GM18520 (cell line): ENCODE measurements around the gene FDXACB1.

Experiments
- ATAC-seq: cut with Tn5 transposase; IDR thresholded peaks from one replicate; pipeline ENCODE4 v1.9.1; 2021; ENCODE audit not compliant: unreplicated experiment

FDXACB1 gene

DNA sequence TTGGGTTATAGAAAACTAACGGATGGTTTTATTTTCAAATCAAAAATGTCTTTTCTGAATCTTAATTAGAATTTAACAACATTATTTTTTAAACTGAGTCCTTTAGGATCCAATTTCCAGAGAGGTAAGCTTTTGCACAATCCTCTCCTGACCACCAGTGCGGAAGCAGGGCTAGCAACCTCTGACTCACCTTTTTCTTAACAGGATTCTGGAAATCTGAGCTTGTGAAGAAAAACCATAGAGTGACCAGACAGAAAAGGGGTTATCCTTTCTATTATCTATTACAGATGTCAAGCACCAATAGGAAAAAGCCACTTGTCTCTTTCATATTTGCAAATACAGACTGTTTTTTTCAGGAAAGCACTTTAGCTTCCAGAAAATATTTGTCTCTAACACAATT is 32.9 kb downstream of the FDXACB1 start:
- ATAC-seq: no peak

DNA sequence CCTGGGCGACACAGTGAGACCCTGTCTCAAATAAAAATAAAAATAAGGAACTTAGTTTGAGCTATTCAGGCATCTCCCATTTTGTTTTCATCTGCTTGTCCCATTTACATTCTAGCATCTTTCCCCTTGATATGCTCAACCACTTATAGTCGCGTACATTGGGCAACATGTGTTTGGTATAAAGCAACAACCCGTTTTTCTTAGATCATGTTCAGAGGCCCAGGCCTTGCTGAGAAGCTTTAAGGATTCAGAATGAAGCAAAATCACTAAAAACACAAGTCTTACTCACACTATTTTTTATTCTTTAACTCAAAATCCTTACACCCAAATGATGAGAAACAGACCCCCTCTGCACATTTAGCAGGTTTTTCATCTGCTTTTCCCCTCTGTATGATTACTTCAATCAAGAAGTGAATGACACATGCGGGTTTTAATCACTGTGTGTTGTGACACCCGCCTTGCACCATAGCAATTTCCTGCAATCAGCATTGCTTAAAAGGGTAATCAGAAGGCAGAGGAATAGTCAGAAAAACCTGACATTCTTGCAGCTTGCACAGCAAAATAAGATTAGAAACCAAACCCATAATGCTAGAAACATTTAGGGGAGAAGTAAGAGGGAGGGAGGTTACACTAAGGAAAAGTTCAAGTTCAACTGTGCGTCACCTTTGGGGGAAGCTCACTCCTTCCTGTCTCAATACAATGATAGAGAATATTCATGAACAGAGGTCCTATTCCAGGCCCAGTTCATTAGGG is 33.5 kb downstream of the FDXACB1 start:
- ATAC-seq: no peak

DNA sequence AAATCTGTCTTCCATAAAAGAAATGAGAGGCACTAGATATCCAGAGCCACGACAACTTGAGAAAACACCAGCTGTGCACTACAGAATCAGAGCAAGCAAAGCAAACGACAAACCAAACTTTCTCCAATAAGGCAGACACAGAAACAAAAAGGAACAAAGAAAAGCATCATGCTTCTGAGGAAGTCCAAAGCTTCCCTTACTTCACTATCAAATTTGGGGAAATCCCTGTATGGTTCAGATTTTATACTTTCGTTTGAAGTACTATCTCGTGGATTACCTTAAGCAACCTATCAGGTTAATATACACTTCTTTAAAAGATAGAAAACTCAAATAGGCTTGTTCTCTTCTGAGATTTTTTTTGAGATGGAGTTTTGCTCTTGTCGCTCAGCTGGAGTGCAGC is 35.3 kb downstream of the FDXACB1 start:
- no peak for ATAC-seq

DNA sequence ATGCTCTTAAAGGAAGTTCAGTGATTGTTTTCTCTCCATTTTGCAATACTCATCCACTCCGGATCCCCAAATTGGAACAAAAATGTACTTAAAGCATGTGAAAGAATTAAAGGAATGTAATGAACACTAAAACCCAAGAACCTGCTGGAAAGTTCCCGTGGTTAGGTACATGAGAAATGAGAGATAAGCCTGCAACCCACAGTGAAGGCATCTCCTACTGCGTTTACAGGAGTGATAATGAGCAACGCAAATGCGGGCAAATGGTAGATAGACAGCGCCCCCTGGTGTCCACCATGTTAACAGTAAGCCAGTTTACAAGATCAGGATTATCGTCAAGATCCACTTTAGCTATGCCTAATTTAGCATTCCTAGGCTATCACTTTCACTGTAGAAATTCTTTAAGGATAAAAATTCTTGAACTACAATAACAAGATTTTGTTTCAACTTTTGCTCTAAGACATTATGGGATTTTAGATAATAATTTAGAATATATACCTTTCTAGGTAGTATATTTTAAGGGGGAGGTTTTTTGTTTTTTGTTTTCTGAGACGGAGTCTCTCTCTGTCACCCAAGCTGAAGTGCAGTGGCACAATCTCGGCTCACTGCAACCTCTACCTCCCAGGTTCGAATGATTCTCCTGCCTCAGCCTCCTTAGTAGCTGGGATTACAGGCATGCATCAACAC is 37.5 kb downstream of the FDXACB1 start:
- no peak for ATAC-seq

DNA sequence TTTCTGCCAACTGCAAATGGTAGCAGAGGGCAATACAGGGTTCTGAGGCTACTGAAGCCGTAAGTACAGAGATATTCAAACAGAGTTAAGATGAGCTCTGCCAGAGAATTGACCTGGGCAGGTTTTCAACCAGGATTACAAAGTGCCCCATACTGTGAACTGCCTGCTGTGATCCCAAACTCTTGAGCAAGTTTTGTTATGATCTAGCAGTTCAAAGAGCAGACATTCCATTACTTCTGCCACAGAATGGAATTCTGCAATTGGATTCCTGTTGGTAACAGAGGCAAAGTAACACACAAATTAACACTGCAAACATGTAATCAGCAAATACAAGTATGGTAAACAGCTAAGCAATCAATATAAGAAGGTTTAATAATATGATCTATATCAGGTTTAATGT is 38.8 kb downstream of the FDXACB1 start:
- no peak for ATAC-seq

DNA sequence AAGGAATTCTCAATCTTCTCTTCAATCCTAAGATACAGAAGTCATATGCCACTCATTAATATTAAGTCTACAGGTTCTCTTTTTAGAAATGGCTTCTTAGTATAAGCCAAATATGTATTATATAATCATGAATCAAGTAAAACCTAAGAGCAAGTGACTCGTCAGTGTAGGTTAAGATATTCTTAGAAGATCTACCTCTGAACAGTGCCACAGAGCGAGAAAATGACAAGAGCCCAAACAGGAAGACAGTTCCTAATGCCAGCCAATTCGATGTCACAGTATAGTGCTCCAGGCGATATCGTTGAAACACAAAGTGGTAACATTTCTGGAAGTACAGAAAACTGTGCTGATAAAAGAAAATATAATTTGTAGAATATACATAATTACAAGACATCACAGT is 40.9 kb downstream of the FDXACB1 start:
- ATAC-seq: no peak

DNA sequence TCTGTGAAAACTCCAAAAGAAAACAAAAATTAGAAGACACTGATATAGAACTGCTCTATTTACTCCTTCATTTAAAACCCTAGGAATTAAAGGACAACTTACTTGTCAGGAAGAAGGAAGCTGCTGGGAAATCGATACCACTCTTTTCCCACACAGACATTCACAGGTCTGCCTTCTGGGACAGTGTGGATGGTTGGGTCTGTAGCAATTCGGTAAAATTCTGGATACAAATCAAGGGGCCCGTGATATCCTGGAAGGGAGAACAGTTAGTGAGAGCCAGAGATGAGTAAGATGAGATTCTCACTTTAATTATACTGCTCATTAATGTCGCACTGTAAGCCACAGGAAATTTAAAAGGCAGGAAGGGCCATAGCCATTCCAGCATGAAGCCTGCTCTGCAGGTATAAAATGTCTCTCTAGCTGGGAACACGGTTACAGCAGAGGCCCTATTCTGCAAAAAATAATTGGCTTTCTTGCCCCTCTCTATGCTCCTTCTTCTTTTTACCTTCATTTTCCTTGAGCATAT is 41.5 kb downstream of the FDXACB1 start:
- no peak for ATAC-seq

DNA sequence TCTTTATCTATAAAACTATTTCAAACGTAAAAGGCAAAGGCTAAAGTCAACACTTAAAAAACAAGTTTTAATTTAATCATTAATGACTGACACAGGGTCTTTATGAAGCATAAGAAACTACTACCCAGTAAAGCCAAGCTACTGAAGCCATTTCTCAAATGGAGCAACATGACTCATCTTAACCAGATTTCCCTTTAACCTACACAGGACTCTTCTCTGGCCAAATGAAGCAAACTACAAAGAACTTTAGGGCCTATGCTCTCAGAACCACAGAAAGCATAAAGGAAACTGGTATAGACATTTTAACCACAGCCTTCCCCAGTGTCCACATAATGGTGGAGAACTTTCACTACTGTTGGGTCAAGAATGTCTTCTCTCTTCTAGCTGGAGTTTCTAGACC is 42.2 kb downstream of the FDXACB1 start:
- peak; percentile 51 for ATAC-seq

DNA sequence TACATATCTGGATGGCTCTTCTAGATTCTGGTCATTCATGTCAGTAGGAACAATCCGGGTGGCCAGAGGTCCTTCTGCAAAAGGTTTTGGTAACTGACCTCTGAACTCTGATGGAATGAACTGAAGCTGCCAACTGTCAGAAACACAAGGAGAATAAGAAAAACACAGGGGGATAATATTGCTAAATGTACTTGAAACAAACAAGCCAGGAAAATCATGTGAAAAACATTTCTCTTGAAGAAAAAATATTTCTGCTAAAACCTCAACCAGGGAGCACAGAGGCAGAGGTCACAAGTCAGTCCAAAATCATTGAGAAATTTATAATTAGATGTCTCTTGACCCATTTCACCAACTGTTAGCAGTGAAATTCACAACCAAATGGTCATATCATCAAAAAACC is 42.8 kb downstream of the FDXACB1 start:
- no peak for ATAC-seq

DNA sequence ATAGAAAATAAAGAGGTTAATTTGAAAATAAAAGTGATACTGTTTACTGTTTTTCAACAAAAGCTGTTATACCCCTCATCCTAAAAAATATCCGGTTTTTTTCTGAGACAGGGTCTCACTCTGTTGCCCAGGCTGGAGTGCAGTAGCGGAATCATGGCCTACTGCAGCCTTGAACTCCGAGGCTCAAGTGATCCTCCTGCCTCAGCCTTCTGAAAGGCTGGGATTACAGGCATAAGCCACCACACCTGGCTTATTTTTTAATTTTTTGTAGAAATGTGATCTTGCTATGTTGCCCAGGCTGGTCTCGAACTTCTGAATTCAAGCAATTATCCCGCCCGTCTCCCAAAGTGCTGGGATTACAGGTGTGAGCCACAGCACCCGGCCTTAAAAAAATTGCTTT is 43.3 kb downstream of the FDXACB1 start:
- ATAC-seq: no peak

DNA sequence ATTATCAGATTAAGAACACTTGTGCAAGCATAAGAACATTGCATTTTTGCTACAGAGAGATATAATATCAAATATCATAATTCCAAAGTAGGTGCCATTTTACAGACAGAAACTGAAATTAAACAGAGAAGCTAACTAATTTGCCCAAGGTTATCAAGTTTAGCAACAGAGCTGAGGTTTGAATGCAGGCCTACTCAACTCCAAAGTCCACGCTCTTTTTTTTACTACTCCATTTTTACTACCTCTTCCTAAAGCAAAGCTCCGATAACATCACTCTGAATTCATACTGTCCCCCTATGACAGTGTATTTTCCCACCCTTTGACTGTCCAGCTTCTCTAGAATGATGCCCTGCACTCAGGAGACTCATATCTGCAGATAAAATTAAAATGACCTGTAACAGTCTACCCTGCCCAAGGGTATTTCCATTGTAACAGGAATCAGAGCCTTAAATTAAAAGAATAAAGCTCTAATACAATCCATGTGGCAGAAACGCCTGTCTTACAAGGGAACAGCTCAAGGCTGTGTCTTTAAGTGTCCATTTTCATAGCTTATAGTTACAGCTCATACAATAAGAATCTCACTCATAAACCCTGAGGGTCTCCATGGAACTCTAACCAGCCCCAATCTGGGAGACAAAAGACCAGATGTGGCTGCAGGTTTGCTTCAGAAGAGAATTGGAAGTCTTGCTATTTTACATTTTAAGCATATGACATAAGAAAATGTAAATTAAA is 44.4 kb downstream of the FDXACB1 start:
- no peak for ATAC-seq

DNA sequence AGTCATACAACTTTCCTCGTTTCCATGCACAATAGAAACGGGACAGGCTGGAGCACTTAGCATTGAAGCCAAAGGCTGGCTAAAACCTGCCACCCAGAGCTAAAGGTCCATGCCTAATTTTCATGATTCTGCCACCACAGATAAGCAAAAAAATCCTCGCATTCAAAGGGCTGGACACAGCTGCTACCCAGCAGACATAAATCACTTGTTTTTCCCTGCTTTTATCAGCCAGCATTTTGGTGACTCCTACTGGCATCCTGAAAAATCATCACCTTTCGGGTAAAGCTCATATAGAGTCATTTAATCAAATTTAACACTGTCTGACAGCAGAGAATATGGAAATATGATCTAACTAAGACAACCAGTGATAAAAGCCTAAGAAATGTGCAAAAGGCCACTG is 45.4 kb downstream of the FDXACB1 start:
- no peak for ATAC-seq

DNA sequence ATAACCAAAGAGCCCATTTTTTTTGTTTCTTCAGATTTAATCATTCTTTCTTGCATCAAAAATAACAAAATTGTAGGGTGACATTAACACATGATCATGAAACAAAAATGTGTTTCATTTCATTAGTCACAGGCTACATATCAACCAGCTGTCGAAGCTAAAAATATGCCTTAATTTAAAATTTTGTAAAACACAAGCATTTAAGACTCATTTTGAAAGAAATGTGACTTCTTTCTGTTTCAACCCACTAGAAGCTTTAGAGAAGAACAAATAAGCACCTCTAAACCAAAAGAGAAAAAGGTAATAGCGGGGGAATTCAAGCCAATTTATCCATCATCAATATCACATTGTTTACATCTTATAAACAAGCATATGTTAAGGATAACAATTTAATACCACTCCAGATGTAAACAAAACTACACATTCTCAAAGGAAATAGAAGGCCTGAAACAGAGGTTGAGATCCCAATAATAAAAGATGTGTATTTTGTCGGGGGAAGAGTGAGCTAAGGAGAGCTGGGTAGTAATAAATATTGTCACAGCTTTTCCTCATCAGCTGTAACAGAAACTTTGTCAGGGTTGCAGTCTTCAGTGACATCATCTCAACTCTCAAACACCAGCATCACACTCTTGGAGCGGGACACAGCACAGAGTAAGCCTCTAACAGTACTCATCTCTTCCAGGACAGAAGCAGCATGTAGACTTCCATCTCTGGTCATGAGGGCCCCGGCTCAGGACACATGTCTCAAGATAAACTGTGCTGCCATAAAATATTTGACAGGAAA is 49.6 kb downstream of the FDXACB1 start:
- ATAC-seq: peak; percentile 81

DNA sequence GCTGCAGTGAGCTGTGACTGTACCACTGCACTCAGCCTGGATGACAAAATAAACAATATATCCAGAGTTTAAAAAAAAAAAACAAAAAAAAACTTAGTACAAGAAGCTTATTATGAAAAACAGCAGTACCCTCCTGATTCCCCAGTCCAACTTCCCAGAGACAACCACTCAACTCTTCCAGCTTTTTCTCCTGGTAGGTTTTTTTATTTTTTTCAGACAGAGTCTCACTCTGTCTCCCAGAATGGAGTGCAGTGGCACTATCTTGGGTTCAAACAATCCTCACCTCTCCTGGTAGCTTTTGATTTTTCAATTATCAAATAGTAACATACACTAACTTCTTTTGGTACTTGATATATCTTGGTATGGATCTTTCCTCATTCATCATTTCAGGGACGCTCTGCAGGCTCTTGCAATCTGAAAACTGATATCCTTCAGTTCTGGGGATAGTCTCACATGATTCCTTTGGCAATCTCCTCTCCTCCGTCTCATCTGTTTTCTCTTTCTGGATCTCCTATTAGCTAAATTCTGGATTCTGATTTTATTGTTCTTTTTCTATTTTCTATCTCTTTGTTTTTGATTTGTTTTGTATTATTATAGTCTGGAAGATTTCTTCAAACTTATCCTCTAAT is 52.5 kb downstream of the FDXACB1 start:
- ATAC-seq: no peak
